ENCODE results near the gene SH3GL2. TPM values are rescaled to one million over a fixed set of nuclear protein-coding genes. Genes with fewer than 3 reads are reported as not detected.

Gene SH3GL2
- total RNA-seq, 4 donors from 2014 or later = 0.20 to 0.41 (median 0.32) TPM; not detected in 1

- in situ Hi-C loops (cut with MboI; ENCODE audit: low pct_ligation_motif_present in 1 of 4, low pct_unique_long_range_greater_than_20kb in 1 of 4, low sequenced_read_pairs in 3 of 4) = no loop called here
- TF ChIP-seq POLR2A (IDR thresholded peaks at IDR 0.05) (no peak), POLR2AphosphoS5 (IDR thresholded peaks at IDR 0.05) (no peak), CTCF (IDR thresholded peaks at IDR 0.05) (no peak), EP300 (IDR thresholded peaks at IDR 0.05; ENCODE audit: low read depth) (no peak)
- Histone ChIP-seq H3K36me3 (no peaks in the 10 kb centered on the region), H3K9me3 (no peaks in the 10 kb centered on the region), H3K4me1 (no peaks in the 10 kb centered on the region), H3K27ac (no peak overlapping the region), H3K27me3 (no peaks in the 10 kb centered on the region), H3K4me3 (no peak overlapping the region)
- intact Hi-C loops (cut with DNase I; ENCODE audit: low total_unique reads) = no loop called here
- no peak for DNase-seq
- 43 to 56% methylated on average over 2 of the region's 2 CpGs for WGBS, 2 donors (ENCODE audit: low coverage in 1 of 2)
Observed at GRCh38 chr9:17636349-17636748, 57.5 kb downstream of the SH3GL2 start.

GRCh38 chr9:17636821-17637220, 58.0 kb downstream of the SH3GL2 start:
- Histone ChIP-seq H3K27ac (no peak overlapping the region), H3K9me3 (no peaks in the 10 kb centered on the region), H3K4me3 (no peak overlapping the region), H3K27me3 (no peaks in the 10 kb centered on the region), H3K36me3 (no peaks in the 10 kb centered on the region), H3K4me1 (no peaks in the 10 kb centered on the region)
- no peak for DNase-seq
- 94 to 100% methylated on average over 1 of the region's 1 CpG for WGBS, 2 donors (ENCODE audit: low coverage in 1 of 2)
- in situ Hi-C loops (cut with MboI; ENCODE audit: low pct_ligation_motif_present in 1 of 4, low pct_unique_long_range_greater_than_20kb in 1 of 4, low sequenced_read_pairs in 3 of 4) = no loop called here
- intact Hi-C loops (cut with DNase I; ENCODE audit: low total_unique reads) = no loop called here
- TF ChIP-seq EP300 (IDR thresholded peaks at IDR 0.05; ENCODE audit: low read depth) (no peak), CTCF (IDR thresholded peaks at IDR 0.05) (no peak), POLR2AphosphoS5 (IDR thresholded peaks at IDR 0.05) (no peak), POLR2A (IDR thresholded peaks at IDR 0.05) (no peak)

- in situ Hi-C loops (cut with MboI; ENCODE audit: low pct_ligation_motif_present in 1 of 4, low pct_unique_long_range_greater_than_20kb in 1 of 4, low sequenced_read_pairs in 3 of 4) = no loop called here
Observed at GRCh38 chr9:17637229-17637628, 58.4 kb downstream of the SH3GL2 start.

GRCh38 chr9:17648516-17648915, 69.7 kb downstream of the SH3GL2 start:
- Histone ChIP-seq H3K36me3 (no peaks in the 10 kb centered on the region), H3K27ac (no peak overlapping the region), H3K9me3 (no peaks in the 10 kb centered on the region), H3K27me3 (no peaks in the 10 kb centered on the region), H3K4me1 (no peaks in the 10 kb centered on the region), H3K4me3 (no peak overlapping the region)
- intact Hi-C loops (cut with DNase I; ENCODE audit: low total_unique reads) (no loop called here), in situ Hi-C loops (cut with MboI; ENCODE audit: low pct_ligation_motif_present in 1 of 4, low pct_unique_long_range_greater_than_20kb in 1 of 4, low sequenced_read_pairs in 3 of 4) (no loop called here)
- TF ChIP-seq POLR2AphosphoS5 (IDR thresholded peaks at IDR 0.05) (no peak), CTCF (IDR thresholded peaks at IDR 0.05) (no peak), EP300 (IDR thresholded peaks at IDR 0.05; ENCODE audit: low read depth) (no peak), POLR2A (IDR thresholded peaks at IDR 0.05) (no peak)
- no peak for DNase-seq

More at GRCh38 chr9:17637229-17637628, 58.4 kb downstream of the SH3GL2 start:
- Histone ChIP-seq H3K36me3 (no peaks in the 10 kb centered on the region), H3K27me3 (no peaks in the 10 kb centered on the region), H3K4me1 (no peaks in the 10 kb centered on the region), H3K27ac (no peak overlapping the region), H3K4me3 (no peak overlapping the region), H3K9me3 (no peaks in the 10 kb centered on the region)
- intact Hi-C loops (cut with DNase I; ENCODE audit: low total_unique reads) = no loop called here
- TF ChIP-seq CTCF (IDR thresholded peaks at IDR 0.05) (no peak), EP300 (IDR thresholded peaks at IDR 0.05; ENCODE audit: low read depth) (no peak), POLR2A (IDR thresholded peaks at IDR 0.05) (no peak), POLR2AphosphoS5 (IDR thresholded peaks at IDR 0.05) (no peak)
- DNase-seq = no peak
- 30 to 36% methylated on average over 2 to 3 of the region's 3 CpGs for WGBS, 2 donors (ENCODE audit: low coverage in 1 of 2)

All from transverse colon (tissue), 4 donors.